Retinal pigment epithelial cell (primary cell): ENCODE measurements around the gene EXOC4.

Source experiments
- DNase-seq: peaks from one replicate; pipeline ENCODE4 v3.0.0-alpha.2; 2010; ENCODE audit warnings: low read depth
- H3K4me3 ChIP-seq: 2 replicates; pipeline ENCODE4 v1.5.1; 2011; ENCODE audit warnings: mild to moderate bottlenecking, low read length, control low read depth, moderate library complexity
- TF ChIP-seq, protein P1 (sequence below): conservative IDR thresholded peaks from 2 replicates; pipeline ENCODE4 v1.5.1; 2011; ENCODE audit warnings: low read depth, low read length, control low read depth, inconsistent platforms

The EXOC4 gene

DNA sequence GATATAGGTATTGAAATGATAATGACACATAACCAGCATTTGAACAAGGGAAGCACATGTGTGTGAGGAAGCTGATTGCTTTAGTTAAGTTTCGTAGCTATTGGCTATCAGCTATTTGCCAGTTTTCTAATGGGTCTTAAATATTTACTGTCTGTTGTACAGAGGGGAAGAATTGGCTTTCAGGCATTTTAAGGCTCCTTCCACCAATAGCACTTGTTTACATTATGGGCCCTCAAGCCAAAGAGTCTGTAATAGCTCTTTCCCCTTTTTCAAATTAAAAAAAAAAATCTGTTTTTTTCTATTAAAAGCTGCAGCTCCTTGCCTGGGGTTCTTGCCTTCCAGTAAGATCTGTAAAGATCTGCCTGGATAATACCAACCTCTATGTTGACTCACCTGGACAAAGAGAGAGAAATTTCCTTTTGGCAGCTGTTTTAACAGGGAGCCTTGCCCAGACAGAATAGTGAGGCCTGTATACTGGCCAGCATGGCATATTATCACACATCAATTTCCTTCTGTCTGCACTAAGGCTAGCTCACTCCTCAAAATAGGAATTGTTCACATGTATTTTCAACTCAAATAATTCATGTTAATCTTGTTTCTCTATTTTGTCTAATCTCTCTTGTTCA lies 769.5 kb downstream of the EXOC4 start:
- H3K4me3 ChIP-seq = no peak overlapping the region
- DNase-seq = no peak
- TF ChIP-seq, protein P1, sequence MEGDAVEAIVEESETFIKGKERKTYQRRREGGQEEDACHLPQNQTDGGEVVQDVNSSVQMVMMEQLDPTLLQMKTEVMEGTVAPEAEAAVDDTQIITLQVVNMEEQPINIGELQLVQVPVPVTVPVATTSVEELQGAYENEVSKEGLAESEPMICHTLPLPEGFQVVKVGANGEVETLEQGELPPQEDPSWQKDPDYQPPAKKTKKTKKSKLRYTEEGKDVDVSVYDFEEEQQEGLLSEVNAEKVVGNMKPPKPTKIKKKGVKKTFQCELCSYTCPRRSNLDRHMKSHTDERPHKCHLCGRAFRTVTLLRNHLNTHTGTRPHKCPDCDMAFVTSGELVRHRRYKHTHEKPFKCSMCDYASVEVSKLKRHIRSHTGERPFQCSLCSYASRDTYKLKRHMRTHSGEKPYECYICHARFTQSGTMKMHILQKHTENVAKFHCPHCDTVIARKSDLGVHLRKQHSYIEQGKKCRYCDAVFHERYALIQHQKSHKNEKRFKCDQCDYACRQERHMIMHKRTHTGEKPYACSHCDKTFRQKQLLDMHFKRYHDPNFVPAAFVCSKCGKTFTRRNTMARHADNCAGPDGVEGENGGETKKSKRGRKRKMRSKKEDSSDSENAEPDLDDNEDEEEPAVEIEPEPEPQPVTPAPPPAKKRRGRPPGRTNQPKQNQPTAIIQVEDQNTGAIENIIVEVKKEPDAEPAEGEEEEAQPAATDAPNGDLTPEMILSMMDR = no peak

DNA sequence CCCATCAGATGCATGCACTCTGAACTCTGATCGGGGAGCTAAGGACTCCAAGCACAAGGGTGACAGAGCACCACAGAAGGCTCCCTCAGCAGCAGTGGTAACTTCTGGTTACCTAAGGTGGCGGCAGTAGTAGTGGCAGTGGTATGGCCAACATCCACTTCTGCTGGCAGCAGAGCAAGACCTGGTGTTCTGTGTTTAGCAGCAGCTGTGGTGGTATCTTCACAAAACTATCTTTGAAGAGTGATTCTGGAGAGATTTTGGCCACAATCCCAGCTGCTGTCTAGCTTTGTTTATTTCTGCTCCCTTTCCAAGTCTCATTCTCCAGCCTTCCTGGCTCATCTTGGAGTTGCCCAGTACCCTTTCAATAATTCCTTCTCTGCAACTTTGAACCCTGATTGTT lies 771.9 kb downstream of the EXOC4 start:
- no peak for DNase-seq
- TF ChIP-seq, protein P1 = no peak
- H3K4me3 ChIP-seq = no peak overlapping the region

- TF ChIP-seq, protein P1 = no peak
- no peak for DNase-seq
- no peak overlapping the region for H3K4me3 ChIP-seq
Measured at GRCh38 chr7:134028853-134029252, 776.0 kb downstream of the EXOC4 start.

DNA sequence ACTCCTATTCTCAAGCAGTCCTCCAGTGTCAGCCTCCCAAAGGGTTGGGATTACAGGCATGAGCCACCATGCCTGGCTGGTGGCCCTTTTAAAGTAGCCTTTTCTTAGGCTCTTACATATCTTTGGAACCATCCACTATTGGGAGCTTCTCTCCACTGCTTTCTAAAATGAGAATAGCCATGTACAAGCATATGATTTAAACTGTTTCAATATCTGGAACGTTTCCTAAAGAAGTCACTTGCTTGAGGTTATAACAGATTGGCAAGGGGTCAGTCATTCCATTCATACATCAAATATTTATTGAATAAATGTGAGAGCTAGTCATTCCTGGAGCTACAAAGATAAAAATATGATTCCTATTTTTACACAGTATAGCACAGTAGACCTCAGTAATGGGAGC lies 776.9 kb downstream of the EXOC4 start:
- no peak overlapping the region for H3K4me3 ChIP-seq
- TF ChIP-seq, protein P1 = no peak
- DNase-seq = no peak

GRCh38 chr7:134030460-134030865 lies 777.6 kb downstream of the EXOC4 start:
- H3K4me3 ChIP-seq = no peak overlapping the region
- no peak for DNase-seq
- TF ChIP-seq, protein P1 = no peak

GRCh38 chr7:134031835-134032617 lies 779.1 kb downstream of the EXOC4 start:
- no peak for DNase-seq
- TF ChIP-seq, protein P1 = peak; percentile 33
- H3K4me3 ChIP-seq = no peak overlapping the region

DNA sequence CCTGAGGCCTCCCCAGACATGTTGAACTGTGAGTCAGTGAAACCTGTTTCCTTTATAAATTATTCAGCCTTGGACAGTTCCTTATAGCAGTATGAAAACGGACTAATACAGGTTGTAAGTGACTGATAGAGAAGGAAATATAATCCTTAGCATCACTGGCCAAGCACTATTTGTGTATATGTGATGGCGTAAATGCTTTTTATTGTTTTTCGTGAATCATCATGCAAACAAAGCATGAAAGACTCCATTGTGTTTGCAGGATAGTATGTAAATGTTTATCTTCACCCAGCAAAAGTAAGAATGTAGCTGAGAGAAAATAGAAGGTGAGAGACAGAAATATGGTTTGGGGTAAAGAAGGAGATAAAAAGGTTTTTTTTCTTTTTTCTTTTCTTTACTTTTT lies 781.8 kb downstream of the EXOC4 start:
- H3K4me3 ChIP-seq = no peak overlapping the region
- no peak for DNase-seq
- TF ChIP-seq, protein P1 = no peak
